ENCODE results near the gene CD44.

GRCh38 chr11:35208795-35209194 lies 69.8 kb downstream of the CD44 start:
- no peak for TF ChIP-seq CTCF (IDR thresholded peaks at IDR 0.05)
- no peak for TF ChIP-seq POLR2A (IDR thresholded peaks at IDR 0.05)
- no peak for TF ChIP-seq EP300 (IDR thresholded peaks at IDR 0.05)
